ENCODE results near the gene TMEM30A.
A peak's percentile ranks its signal among the peaks of the same experiment; 100 is the strongest.

Gene TMEM30A

GRCh38 chr6:75284632-75285282 lies at the start of gene TMEM30A:
Gene TMEM30A, minus strand, starts transcription at chr6:75284792. Its CDS starts 154 bp downstream, at chr6:75284638.
- DNase-seq, result peak; percentile 99

- DNase-seq, result no peak
Observed at GRCh38 chr6:75333676-75334200, 49.1 kb upstream of the TMEM30A start.

- DNase-seq, result no peak
Observed at GRCh38 chr6:75331151-75331550, 46.6 kb upstream of the TMEM30A start.

GRCh38 chr6:75329703-75330102 lies 45.1 kb upstream of the TMEM30A start:
- no peak for DNase-seq

GRCh38 chr6:75327807-75328206 lies 43.2 kb upstream of the TMEM30A start:
- no peak for DNase-seq

- no peak for DNase-seq
Observed at GRCh38 chr6:75326557-75327258, 42.1 kb upstream of the TMEM30A start.

- DNase-seq, result no peak
Observed at GRCh38 chr6:75318900-75319299, 34.3 kb upstream of the TMEM30A start.

- no peak for DNase-seq
Observed at GRCh38 chr6:75317503-75318206, 33.1 kb upstream of the TMEM30A start.

GRCh38 chr6:75315978-75316377 lies 31.4 kb upstream of the TMEM30A start:
- DNase-seq, result no peak

GRCh38 chr6:75308250-75308988 lies 23.8 kb upstream of the TMEM30A start:
- no peak for DNase-seq

- no peak for DNase-seq
Observed at GRCh38 chr6:75307364-75308004, 22.9 kb upstream of the TMEM30A start.

- no peak for DNase-seq
Observed at GRCh38 chr6:75306064-75306463, 21.5 kb upstream of the TMEM30A start.

- DNase-seq, result no peak
Observed at GRCh38 chr6:75305573-75305972, 21.0 kb upstream of the TMEM30A start.

GRCh38 chr6:75302280-75302679 lies 17.7 kb upstream of the TMEM30A start:
- no peak for DNase-seq

GRCh38 chr6:75301537-75301936 lies 16.9 kb upstream of the TMEM30A start:
- no peak for DNase-seq

GRCh38 chr6:75301088-75301487 lies 16.5 kb upstream of the TMEM30A start:
- DNase-seq, result no peak

GRCh38 chr6:75300531-75300855 lies 15.9 kb upstream of the TMEM30A start:
- no peak for DNase-seq

GRCh38 chr6:75299801-75300530 lies 15.4 kb upstream of the TMEM30A start:
- DNase-seq, result no peak

- peak; percentile 16 for DNase-seq
Observed at GRCh38 chr6:75296811-75297779, 12.5 kb upstream of the TMEM30A start.

GRCh38 chr6:75292555-75292954 lies 8.0 kb upstream of the TMEM30A start:
- DNase-seq, result no peak

GRCh38 chr6:75291744-75292143 lies 7.2 kb upstream of the TMEM30A start:
- DNase-seq, result no peak

All from GDM1 (cell line).